ENCODE measurements around the gene SLC11A1.

- no peak for TF ChIP-seq CTCF (conservative IDR thresholded peaks at IDR 0.05; ENCODE audit: low read length)
- no peak for TF ChIP-seq EZH2phosphoT487 (IDR thresholded peaks at IDR 0.05; ENCODE audit: borderline replicate concordance, low read depth, low read length)
Measured at GRCh38 chr2:218438596-218438995, 56.5 kb downstream of the SLC11A1 start.
